ENCODE data around the gene CXCL13.
"Not testable (repeated sequence)": the region's sequence is repeated elsewhere in the genome, so short reads cannot be mapped to it uniquely, and the experiment has no call there.

The CXCL13 gene

GRCh38 chr4:77613267-77613666 is 7.6 kb downstream of the CXCL13 start:
- no peak for DNase-seq

GRCh38 chr4:77615153-77615552 is 9.5 kb downstream of the CXCL13 start:
- DNase-seq, result no peak

- no peak for DNase-seq
These were observed 11.6 kb downstream of the CXCL13 start for GRCh38 chr4:77617203-77617602.

- DNase-seq, result peak; percentile 73
These were observed 13.0 kb downstream of the CXCL13 start for GRCh38 chr4:77618383-77619241.

GRCh38 chr4:77619408-77619807 is 13.8 kb downstream of the CXCL13 start:
- DNase-seq, result no peak

- DNase-seq, result no peak
These were observed 15.6 kb downstream of the CXCL13 start for GRCh38 chr4:77621254-77621653.

- no peak for DNase-seq
These were observed 17.5 kb downstream of the CXCL13 start for GRCh38 chr4:77623091-77623490.

- DNase-seq, result no peak
These were observed 18.6 kb downstream of the CXCL13 start for GRCh38 chr4:77624213-77624612.

GRCh38 chr4:77625485-77625884 is 19.9 kb downstream of the CXCL13 start:
- no peak for DNase-seq

- no peak for DNase-seq
These were observed 24.3 kb downstream of the CXCL13 start for GRCh38 chr4:77629885-77630284.

GRCh38 chr4:77631276-77631675 is 25.7 kb downstream of the CXCL13 start:
- DNase-seq, result no peak

GRCh38 chr4:77634132-77634785 is 28.6 kb downstream of the CXCL13 start:
- DNase-seq, result no peak

- no peak for DNase-seq
These were observed 29.6 kb downstream of the CXCL13 start for GRCh38 chr4:77635246-77635645.

- DNase-seq, result no peak
These were observed 30.3 kb downstream of the CXCL13 start for GRCh38 chr4:77635876-77636275.

GRCh38 chr4:77636902-77637301 is 31.3 kb downstream of the CXCL13 start:
- no peak for DNase-seq

GRCh38 chr4:77644069-77644468 is 38.4 kb downstream of the CXCL13 start:
- not testable (repeated sequence) for DNase-seq

- DNase-seq, result no peak
These were observed 45.2 kb downstream of the CXCL13 start for GRCh38 chr4:77650787-77651186.

- no peak for DNase-seq
These were observed 46.2 kb downstream of the CXCL13 start for GRCh38 chr4:77651820-77652219.

GRCh38 chr4:77652237-77652897 is 46.7 kb downstream of the CXCL13 start:
- no peak for DNase-seq

- DNase-seq, result no peak
These were observed 47.6 kb downstream of the CXCL13 start for GRCh38 chr4:77653162-77653758.

GRCh38 chr4:77660318-77660717 is 54.7 kb downstream of the CXCL13 start:
- DNase-seq, result not testable (repeated sequence)

All from activated CD8-positive, alpha-beta memory T cell treated with anti-CD3 and anti-CD28 coated beads, Interleukin-2, amount 50 U/mL, for 48 hours (primary cell).